Measurements from ENCODE around the gene HOXC11.

The HOXC11 gene

GRCh38 chr12:53984901-53985691, 12.2 kb downstream of the HOXC11 start, which contains the start of gene HOXC10:
TSS of gene HOXC10 (plus strand) at chr12:53985146. CDS start at chr12:53985260, 114 bp downstream.
- DNase-seq (ENCODE audit: low spot score): peak; percentile 89

- no peak for DNase-seq (ENCODE audit: low spot score)
These were observed 12.7 kb downstream of the HOXC11 start for GRCh38 chr12:53985692-53985993.

GRCh38 chr12:53985994-53986685, 13.2 kb downstream of the HOXC11 start:
- DNase-seq (ENCODE audit: low spot score): no peak

- DNase-seq (ENCODE audit: low spot score): no peak
These were observed 14.0 kb downstream of the HOXC11 start for GRCh38 chr12:53986686-53987483.

- no peak for DNase-seq (ENCODE audit: low spot score)
These were observed 14.9 kb downstream of the HOXC11 start for GRCh38 chr12:53987787-53988230.

GRCh38 chr12:53988541-53989226, 15.8 kb downstream of the HOXC11 start:
- no peak for DNase-seq (ENCODE audit: low spot score)

GRCh38 chr12:53989227-53990113, 16.5 kb downstream of the HOXC11 start:
- peak; percentile 72 for DNase-seq (ENCODE audit: low spot score)

GRCh38 chr12:53990311-53991076, 17.6 kb downstream of the HOXC11 start:
- DNase-seq (ENCODE audit: low spot score): no peak

- DNase-seq (ENCODE audit: low spot score): peak; percentile 47
These were observed 18.1 kb downstream of the HOXC11 start for GRCh38 chr12:53991077-53991460.

- DNase-seq (ENCODE audit: low spot score): no peak
These were observed 19.5 kb downstream of the HOXC11 start for GRCh38 chr12:53992377-53992889.

- no peak for DNase-seq (ENCODE audit: low spot score)
These were observed 20.5 kb downstream of the HOXC11 start for GRCh38 chr12:53993162-53994008.

GRCh38 chr12:53994009-53994263, 21.0 kb downstream of the HOXC11 start:
- no peak for DNase-seq (ENCODE audit: low spot score)

- no peak for DNase-seq (ENCODE audit: low spot score)
These were observed 21.5 kb downstream of the HOXC11 start for GRCh38 chr12:53994264-53995001.

- DNase-seq (ENCODE audit: low spot score): no peak
These were observed 22.1 kb downstream of the HOXC11 start for GRCh38 chr12:53995002-53995377.

- peak; percentile 63 for DNase-seq (ENCODE audit: low spot score)
These were observed 22.7 kb downstream of the HOXC11 start for GRCh38 chr12:53995378-53996239.

- DNase-seq (ENCODE audit: low spot score): peak; percentile 51
These were observed 23.6 kb downstream of the HOXC11 start for GRCh38 chr12:53996240-53997203.
